Measurements from ENCODE around the gene PARL. TPM values are rescaled to one million over a fixed set of nuclear protein-coding genes. Genes with fewer than 3 reads are reported as not detected.

PARL gene
- total and polyA plus RNA-seq, 9 of the 15 experiments (the other 6 are each of a cell fraction or from before 2014, with no cell fraction given) = 39.5 to 82.4 (median 57.4) TPM

DNA sequence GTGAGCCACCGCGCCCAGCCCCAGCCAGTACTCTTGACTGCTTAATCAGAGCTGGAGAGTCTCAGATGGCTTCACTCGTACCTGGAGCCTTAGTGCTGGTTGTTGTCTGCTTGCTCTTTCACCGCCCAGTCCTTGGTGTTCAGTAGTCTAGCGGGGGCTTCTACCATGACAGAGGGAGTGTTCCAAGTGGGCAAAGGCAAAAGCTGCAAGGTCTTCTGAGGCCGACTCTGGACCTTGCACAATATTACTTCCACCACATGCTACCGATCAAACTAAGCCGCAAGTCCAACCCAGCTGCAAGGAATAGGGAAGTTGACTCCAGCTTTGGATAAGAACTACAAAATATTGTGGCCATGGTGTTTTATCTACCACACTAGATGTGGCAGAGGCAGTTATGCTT is 6.6 kb downstream of the PARL start (continued):
- TF ChIP-seq MEIS2 (IDR thresholded peaks at IDR 0.05; ENCODE audit: partially characterized antibody) = no peak
- no peak for TF ChIP-seq ZNF184 (CRISPR knock-in tag; IDR thresholded peaks at IDR 0.05)
- no peak for TF ChIP-seq ZNF282 (CRISPR knock-in tag; IDR thresholded peaks at IDR 0.05)
- TF ChIP-seq, protein P1, sequence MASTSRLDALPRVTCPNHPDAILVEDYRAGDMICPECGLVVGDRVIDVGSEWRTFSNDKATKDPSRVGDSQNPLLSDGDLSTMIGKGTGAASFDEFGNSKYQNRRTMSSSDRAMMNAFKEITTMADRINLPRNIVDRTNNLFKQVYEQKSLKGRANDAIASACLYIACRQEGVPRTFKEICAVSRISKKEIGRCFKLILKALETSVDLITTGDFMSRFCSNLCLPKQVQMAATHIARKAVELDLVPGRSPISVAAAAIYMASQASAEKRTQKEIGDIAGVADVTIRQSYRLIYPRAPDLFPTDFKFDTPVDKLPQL (IDR thresholded peaks at IDR 0.05; ENCODE audit: extremely low read depth, insufficient read length) = no peak
- TF ChIP-seq SOX6 (IDR thresholded peaks at IDR 0.05) = no peak
- no peak for TF ChIP-seq ZNF699 (CRISPR knock-in tag; IDR thresholded peaks at IDR 0.05; ENCODE audit: insufficient replicate concordance)
- no peak for TF ChIP-seq ZNF75A (CRISPR knock-in tag; IDR thresholded peaks at IDR 0.05)
- TF ChIP-seq ZNF583 (CRISPR knock-in tag; IDR thresholded peaks at IDR 0.05) = no peak
- no peak for TF ChIP-seq MIER1 (IDR thresholded peaks at IDR 0.05; ENCODE audit: low read depth)
- TF ChIP-seq TEAD2 (tag; IDR thresholded peaks at IDR 0.05) = no peak
- TF ChIP-seq EZH2 (IDR thresholded peaks at IDR 0.05; ENCODE audit: borderline replicate concordance, low read depth, low read length) = no peak
- no peak for TF ChIP-seq POLR2H (tag; IDR thresholded peaks at IDR 0.05; ENCODE audit: low read depth)
- no peak for TF ChIP-seq TRIM24 (IDR thresholded peaks at IDR 0.05)
- TF ChIP-seq KLF13 (tag; IDR thresholded peaks at IDR 0.05; ENCODE audit: borderline replicate concordance, low read depth) = no peak
- no peak for TF ChIP-seq TRIM28 (IDR thresholded peaks at IDR 0.05)
- no peak for TF ChIP-seq ZNF444 (CRISPR knock-in tag; IDR thresholded peaks at IDR 0.05)
- TF ChIP-seq CCNT2 (IDR thresholded peaks at IDR 0.05; ENCODE audit: borderline replicate concordance, extremely low read depth, insufficient read length, low read depth, low read length) = no peak
- no peak for TF ChIP-seq ZNF384 (IDR thresholded peaks at IDR 0.05; ENCODE audit: low read depth, low read length)
- TF ChIP-seq GABPA (tag; conservative IDR thresholded peaks at IDR 0.05; ENCODE audit: low read depth) = no peak
- TF ChIP-seq EWSR1 (IDR thresholded peaks at IDR 0.05; ENCODE audit: borderline replicate concordance, low read depth, partially characterized antibody) = no peak
- TF ChIP-seq, protein P2, sequence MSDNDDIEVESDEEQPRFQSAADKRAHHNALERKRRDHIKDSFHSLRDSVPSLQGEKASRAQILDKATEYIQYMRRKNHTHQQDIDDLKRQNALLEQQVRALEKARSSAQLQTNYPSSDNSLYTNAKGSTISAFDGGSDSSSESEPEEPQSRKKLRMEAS (CRISPR knock-in tag; IDR thresholded peaks at IDR 0.05) = peak; percentile 80
- TF ChIP-seq CBX8 (IDR thresholded peaks at IDR 0.05; ENCODE audit: borderline replicate concordance, extremely low read depth, low read depth, low read length, poor library complexity, severe bottlenecking) = no peak
- no peak for TF ChIP-seq CREB1 (IDR thresholded peaks at IDR 0.05)
- TF ChIP-seq CREB1 (CRISPR knock-in tag; IDR thresholded peaks at IDR 0.05) = peak; percentile 25; the same call in 1 of the 2 replicates
- no peak for TF ChIP-seq ESRRA (IDR thresholded peaks at IDR 0.05; ENCODE audit: borderline replicate concordance, low read depth)
- TF ChIP-seq PHTF2 (CRISPR knock-in tag; IDR thresholded peaks at IDR 0.05) = no peak
- TF ChIP-seq NUFIP1 (IDR thresholded peaks at IDR 0.05; ENCODE audit: partially characterized antibody) = no peak
- TF ChIP-seq, protein P3, sequence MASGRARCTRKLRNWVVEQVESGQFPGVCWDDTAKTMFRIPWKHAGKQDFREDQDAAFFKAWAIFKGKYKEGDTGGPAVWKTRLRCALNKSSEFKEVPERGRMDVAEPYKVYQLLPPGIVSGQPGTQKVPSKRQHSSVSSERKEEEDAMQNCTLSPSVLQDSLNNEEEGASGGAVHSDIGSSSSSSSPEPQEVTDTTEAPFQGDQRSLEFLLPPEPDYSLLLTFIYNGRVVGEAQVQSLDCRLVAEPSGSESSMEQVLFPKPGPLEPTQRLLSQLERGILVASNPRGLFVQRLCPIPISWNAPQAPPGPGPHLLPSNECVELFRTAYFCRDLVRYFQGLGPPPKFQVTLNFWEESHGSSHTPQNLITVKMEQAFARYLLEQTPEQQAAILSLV (tag; IDR thresholded peaks at IDR 0.05) = no peak
- TF ChIP-seq MYBL2 (IDR thresholded peaks at IDR 0.05; ENCODE audit: low read depth) = no peak
- no peak for TF ChIP-seq MYBL2 (CRISPR knock-in tag; IDR thresholded peaks at IDR 0.05; ENCODE audit: borderline replicate concordance)
- no peak for TF ChIP-seq POU5F1 (IDR thresholded peaks at IDR 0.05; ENCODE audit: borderline replicate concordance, low read depth, low read length, partially characterized antibody)
- no peak for TF ChIP-seq ZNF23 (CRISPR knock-in tag; IDR thresholded peaks at IDR 0.05)
